Cardiac ventricle fibroblast (primary cell): Measurements from ENCODE around the gene FAM236B. TPM values are rescaled to one million over a fixed set of nuclear protein-coding genes. Genes with fewer than 3 reads are reported as not detected.

Experiments used
- total RNA-seq: library from RNA; depleted of rRNA; stranded (reverse); fragments of >200 nt; gene quantifications from 2 replicates; pipeline ENCODE4 v1.2.3, GENCODE V29; 2015

FAM236B gene
- total RNA-seq, result not detected in 2 replicates

DNA sequence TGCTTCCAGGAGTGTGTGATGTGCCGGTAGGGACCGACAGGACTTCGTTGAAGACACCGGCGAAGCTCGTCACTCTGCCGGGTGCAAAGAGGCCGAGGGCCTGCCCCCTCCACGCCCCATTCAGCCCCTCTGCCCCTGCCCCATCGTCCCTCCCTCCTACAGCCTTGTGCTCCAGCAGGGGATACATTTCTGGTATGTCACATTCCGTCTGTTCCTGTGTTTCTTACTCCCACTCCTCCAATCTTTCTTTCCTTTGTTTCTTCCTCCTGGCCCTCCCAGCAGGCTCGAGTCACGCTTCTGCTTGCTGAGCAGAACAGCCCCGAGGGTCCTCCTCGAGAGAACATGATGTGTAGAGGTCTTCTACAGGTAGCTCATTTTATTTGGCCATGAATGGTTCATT lies at the start of gene FAM236B:
Gene FAM236B (minus strand): TSS at position 101 of the 400 bp plus-strand sequence. CDS start 100 bp downstream, at position 1.

DNA sequence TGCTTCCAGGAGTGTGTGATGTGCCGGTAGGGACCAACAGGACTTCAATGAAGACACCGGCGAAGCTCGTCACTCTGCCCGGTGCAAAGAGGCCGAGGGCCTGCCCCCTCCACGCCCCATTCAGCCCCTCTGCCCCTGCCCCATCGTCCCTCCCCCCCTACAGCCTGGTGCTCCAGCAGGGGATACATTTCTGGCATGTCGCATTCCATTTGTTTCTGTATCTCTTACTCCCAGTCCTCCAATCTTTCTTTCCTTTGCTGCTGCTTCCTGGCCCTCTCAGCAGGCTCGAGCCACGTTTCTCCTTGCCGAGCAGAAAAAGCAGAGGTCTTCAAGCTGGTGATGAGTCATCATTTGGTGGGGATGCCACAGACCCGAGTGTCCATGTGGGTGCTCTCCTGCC lies 25.6 kb upstream of the FAM236B start, which contains the start of gene FAM236D:
Gene FAM236D (minus strand): TSS at position 101 of the 400 bp plus-strand sequence. CDS start 100 bp downstream, at position 1.

GRCh38 chrX:72776653-72777466 lies 5.6 kb downstream of the FAM236B start, which contains the start of gene DMRTC1B:
TSS of gene DMRTC1B (plus strand) at chrX:72776890. CDS start at chrX:72845136, 68,246 bp downstream.

Other genes starting within 250 kb of the FAM236B start
- 18.1 and 24.1 TPM in 2 replicates for gene HDAC8, start 209.8 kb downstream of the FAM236B start, total RNA-seq
- gene PHKA1, start 68.4 kb downstream of the FAM236B start, total RNA-seq, result 9.4 and 10.2 TPM in 2 replicates
- not detected in 2 replicates for gene DMRTC1B, start 5.8 kb downstream of the FAM236B start, total RNA-seq
- gene FAM236D, start 25.6 kb upstream of the FAM236B start, total RNA-seq, result not detected in 2 replicates
- gene FAM236C, start 130.0 kb upstream of the FAM236B start, total RNA-seq, result not detected in 2 replicates
- not detected in 2 replicates for gene FAM236A, start 155.5 kb upstream of the FAM236B start, total RNA-seq
- not detected in 2 replicates for gene DMRTC1, start 161.2 kb upstream of the FAM236B start, total RNA-seq
- gene PABPC1L2B, start 220.3 kb upstream of the FAM236B start, total RNA-seq, result not detected in 2 replicates